Measurements from ENCODE around the gene HAAO.

HAAO gene

DNA sequence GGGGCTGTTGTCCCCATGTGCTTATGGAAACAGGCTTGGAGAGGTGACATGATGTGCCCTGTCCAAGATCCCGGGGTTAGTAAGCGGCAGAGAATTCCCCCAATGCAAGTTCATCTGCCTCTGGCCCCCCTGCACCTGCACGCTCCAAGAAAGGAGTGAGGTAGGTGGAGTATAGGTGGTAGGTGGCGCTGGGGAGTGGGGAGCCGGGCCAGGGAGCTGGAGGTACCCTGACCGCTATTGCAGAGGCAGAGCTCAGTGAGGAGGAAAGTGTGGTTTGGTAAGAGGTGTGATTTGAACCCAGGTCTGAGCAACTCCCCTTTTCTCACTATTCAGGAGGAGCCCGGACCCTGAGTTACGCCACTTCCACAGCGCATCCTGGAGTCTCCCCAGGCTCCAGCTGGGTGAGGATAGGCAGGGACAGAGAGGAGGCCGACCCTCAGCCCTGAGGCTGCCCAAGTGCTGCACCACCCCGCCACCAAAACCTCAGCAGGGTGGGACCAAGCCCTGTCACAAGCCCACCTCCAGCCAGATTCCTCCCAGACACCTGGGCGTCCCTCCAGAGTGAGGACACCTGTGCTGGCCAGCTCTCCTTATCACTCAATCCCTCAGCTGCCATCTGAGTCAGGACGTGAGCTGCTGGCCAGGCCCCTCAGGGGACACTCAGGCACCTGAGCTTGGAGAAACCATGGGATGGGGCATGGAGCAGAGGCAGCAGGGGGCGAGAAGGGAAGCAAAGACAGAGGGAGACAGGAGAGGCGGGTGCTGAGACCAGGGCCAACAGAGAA, 5.6 kb downstream of the HAAO start:
- Histone ChIP-seq H3K4me3 (ENCODE audit: severe bottlenecking) (no peak overlapping the region), H3K9me3 (ENCODE audit: severe bottlenecking) (no peaks in the 10 kb centered on the region), H3K27me3 (ENCODE audit: insufficient read depth, poor library complexity, severe bottlenecking) (no peaks in the 10 kb centered on the region), H3K27ac (ENCODE audit: poor library complexity, severe bottlenecking) (no peak overlapping the region), H3K36me3 (ENCODE audit: low read depth) (no peaks in the 10 kb centered on the region), H3K4me1 (ENCODE audit: insufficient read depth, poor library complexity, severe bottlenecking) (no peaks in the 10 kb centered on the region)
- DNase-seq (ENCODE audit: low spot score), result no peak
- no peak for ATAC-seq (ENCODE audit: low read depth)
- TF ChIP-seq, protein P1, sequence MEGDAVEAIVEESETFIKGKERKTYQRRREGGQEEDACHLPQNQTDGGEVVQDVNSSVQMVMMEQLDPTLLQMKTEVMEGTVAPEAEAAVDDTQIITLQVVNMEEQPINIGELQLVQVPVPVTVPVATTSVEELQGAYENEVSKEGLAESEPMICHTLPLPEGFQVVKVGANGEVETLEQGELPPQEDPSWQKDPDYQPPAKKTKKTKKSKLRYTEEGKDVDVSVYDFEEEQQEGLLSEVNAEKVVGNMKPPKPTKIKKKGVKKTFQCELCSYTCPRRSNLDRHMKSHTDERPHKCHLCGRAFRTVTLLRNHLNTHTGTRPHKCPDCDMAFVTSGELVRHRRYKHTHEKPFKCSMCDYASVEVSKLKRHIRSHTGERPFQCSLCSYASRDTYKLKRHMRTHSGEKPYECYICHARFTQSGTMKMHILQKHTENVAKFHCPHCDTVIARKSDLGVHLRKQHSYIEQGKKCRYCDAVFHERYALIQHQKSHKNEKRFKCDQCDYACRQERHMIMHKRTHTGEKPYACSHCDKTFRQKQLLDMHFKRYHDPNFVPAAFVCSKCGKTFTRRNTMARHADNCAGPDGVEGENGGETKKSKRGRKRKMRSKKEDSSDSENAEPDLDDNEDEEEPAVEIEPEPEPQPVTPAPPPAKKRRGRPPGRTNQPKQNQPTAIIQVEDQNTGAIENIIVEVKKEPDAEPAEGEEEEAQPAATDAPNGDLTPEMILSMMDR (IDR thresholded peaks at IDR 0.05; ENCODE audit: poor library complexity, severe bottlenecking), result no peak

DNA sequence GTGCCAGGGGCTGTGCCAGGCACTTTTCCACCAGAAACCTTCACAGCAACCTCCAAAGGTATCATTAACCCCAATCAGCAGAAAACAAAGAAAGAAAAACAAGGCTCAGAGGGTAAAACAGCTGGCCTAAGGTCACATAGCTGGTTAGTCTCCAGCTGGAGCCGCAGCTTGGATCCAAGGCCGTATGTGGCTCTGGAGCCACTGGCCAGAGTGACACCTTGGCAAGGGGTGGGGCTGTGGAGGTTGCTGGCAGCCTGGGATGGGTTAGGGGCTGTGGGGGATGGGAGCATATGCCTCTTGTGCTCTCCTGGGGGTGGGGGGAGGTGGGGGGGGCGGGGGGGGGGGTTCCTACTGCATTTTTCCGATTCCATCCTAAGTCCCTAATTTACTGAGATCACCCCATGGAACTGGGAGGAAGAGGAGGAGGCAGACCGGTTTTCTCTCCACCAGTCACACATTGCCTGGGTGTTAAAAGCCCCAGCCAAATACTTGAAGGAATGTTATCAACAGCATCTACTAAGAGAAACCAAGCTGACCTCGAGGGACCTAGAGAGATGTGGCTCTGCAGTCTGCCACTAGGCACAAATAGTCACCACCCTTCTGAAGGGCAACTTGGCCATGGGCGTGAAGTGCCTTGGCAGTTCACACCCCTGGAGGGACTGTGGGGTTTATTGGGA, 8.0 kb downstream of the HAAO start:
- Histone ChIP-seq H3K27ac (ENCODE audit: poor library complexity, severe bottlenecking) (no peak overlapping the region), H3K4me3 (ENCODE audit: severe bottlenecking) (no peak overlapping the region), H3K9me3 (ENCODE audit: severe bottlenecking) (no peaks in the 10 kb centered on the region), H3K36me3 (ENCODE audit: low read depth) (no peaks in the 10 kb centered on the region), H3K4me1 (ENCODE audit: insufficient read depth, poor library complexity, severe bottlenecking) (no peaks in the 10 kb centered on the region), H3K27me3 (ENCODE audit: insufficient read depth, poor library complexity, severe bottlenecking) (no peaks in the 10 kb centered on the region)
- TF ChIP-seq, protein P1 (IDR thresholded peaks at IDR 0.05; ENCODE audit: poor library complexity, severe bottlenecking), result no peak
- ATAC-seq (ENCODE audit: low read depth), result no peak
- no peak for DNase-seq (ENCODE audit: low spot score)

DNA sequence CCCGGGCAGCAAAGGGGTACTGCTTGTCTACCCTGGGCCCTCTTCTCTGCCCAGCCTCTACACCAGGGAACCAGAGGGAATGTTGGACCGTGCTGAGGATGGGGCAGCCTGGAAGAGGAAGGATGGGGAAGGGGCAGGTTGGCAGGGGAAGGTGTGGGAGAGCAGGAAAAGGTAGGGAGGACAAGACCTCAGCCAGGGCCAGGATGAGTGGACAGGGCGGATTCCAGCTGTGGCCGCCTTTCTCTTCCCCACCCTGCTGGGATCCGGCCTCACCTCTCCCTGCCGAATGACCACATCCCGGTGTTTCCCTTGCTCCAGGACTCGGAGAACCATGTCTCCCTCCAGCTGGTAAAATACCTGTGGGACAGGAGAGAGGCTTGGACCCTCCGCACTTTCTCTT, 8.9 kb downstream of the HAAO start:
- H3K27me3 ChIP-seq (ENCODE audit: insufficient read depth, poor library complexity, severe bottlenecking), result no peaks in the 10 kb centered on the region
- H3K4me1 ChIP-seq (ENCODE audit: insufficient read depth, poor library complexity, severe bottlenecking), result no peaks in the 10 kb centered on the region
- no peak overlapping the region for H3K27ac ChIP-seq (ENCODE audit: poor library complexity, severe bottlenecking)
- H3K36me3 ChIP-seq (ENCODE audit: low read depth), result no peaks in the 10 kb centered on the region
- no peak for ATAC-seq (ENCODE audit: low read depth)
- H3K4me3 ChIP-seq (ENCODE audit: severe bottlenecking), result no peak overlapping the region
- H3K9me3 ChIP-seq (ENCODE audit: severe bottlenecking), result peaks cover under 1% of the 10 kb centered on the region
- DNase-seq (ENCODE audit: low spot score), result no peak
- TF ChIP-seq, protein P1 (IDR thresholded peaks at IDR 0.05; ENCODE audit: poor library complexity, severe bottlenecking), result no peak

GRCh38 chr2:42781181-42781580, 11.2 kb downstream of the HAAO start:
- Histone ChIP-seq H3K36me3 (ENCODE audit: low read depth) (no peaks in the 10 kb centered on the region), H3K9me3 (ENCODE audit: severe bottlenecking) (peaks cover 3% of the 10 kb centered on the region), H3K4me3 (ENCODE audit: severe bottlenecking) (no peak overlapping the region), H3K27ac (ENCODE audit: poor library complexity, severe bottlenecking) (no peak overlapping the region), H3K4me1 (ENCODE audit: insufficient read depth, poor library complexity, severe bottlenecking) (no peaks in the 10 kb centered on the region), H3K27me3 (ENCODE audit: insufficient read depth, poor library complexity, severe bottlenecking) (no peaks in the 10 kb centered on the region)
- ATAC-seq (ENCODE audit: low read depth), result no peak
- TF ChIP-seq, protein P1 (IDR thresholded peaks at IDR 0.05; ENCODE audit: poor library complexity, severe bottlenecking), result no peak
- DNase-seq (ENCODE audit: low spot score), result no peak
